ENCODE measurements around the gene EFCAB6. TPM values are rescaled to one million over a fixed set of nuclear protein-coding genes. Genes with fewer than 3 reads are reported as not detected.

Gene EFCAB6
- total RNA-seq, 6 experiments from 2014 or later, result 0.29 to 1.5 (median 0.93) TPM

DNA sequence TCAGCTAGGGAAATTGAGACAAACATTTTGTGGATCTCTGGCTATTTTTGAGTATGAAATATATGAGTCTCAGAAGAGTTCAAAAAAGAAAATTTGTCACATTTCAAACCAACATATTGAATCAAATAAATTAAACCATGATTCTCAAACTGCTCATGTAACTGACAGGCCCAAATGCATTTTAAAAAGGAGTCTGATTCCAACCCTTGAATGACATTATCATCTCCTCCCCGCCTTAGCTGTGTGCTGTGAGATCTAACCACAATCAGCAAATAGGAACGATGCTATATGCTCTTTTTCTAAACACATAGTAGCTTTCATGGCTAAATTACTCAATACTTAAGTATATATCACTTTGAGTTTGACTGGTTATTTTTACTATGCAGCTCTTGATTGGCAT, 57.1 kb downstream of the EFCAB6 start:
- no peak for ATAC-seq
- Histone ChIP-seq H3K4me1 (no peaks in the 10 kb centered on the region), H3K4me3 (no peak overlapping the region), H3K36me3 (no peaks in the 10 kb centered on the region), H3K9me3 (no peaks in the 10 kb centered on the region), H3K27me3 (no peaks in the 10 kb centered on the region), H3K27ac (no peak overlapping the region)
- 54% methylated on average over 2 of the region's 2 CpGs for WGBS (ENCODE audit: insufficient coverage, low coverage, low lambda C conversion rate, missing lambda C conversion rate)
- intact Hi-C loops (cut with DNase I), result no loop called here
- DNase-seq, result no peak
- no peak for TF ChIP-seq POLR2A (IDR thresholded peaks at IDR 0.05)
- TF ChIP-seq, protein P1, sequence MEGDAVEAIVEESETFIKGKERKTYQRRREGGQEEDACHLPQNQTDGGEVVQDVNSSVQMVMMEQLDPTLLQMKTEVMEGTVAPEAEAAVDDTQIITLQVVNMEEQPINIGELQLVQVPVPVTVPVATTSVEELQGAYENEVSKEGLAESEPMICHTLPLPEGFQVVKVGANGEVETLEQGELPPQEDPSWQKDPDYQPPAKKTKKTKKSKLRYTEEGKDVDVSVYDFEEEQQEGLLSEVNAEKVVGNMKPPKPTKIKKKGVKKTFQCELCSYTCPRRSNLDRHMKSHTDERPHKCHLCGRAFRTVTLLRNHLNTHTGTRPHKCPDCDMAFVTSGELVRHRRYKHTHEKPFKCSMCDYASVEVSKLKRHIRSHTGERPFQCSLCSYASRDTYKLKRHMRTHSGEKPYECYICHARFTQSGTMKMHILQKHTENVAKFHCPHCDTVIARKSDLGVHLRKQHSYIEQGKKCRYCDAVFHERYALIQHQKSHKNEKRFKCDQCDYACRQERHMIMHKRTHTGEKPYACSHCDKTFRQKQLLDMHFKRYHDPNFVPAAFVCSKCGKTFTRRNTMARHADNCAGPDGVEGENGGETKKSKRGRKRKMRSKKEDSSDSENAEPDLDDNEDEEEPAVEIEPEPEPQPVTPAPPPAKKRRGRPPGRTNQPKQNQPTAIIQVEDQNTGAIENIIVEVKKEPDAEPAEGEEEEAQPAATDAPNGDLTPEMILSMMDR (IDR thresholded peaks at IDR 0.05), result no peak

DNA sequence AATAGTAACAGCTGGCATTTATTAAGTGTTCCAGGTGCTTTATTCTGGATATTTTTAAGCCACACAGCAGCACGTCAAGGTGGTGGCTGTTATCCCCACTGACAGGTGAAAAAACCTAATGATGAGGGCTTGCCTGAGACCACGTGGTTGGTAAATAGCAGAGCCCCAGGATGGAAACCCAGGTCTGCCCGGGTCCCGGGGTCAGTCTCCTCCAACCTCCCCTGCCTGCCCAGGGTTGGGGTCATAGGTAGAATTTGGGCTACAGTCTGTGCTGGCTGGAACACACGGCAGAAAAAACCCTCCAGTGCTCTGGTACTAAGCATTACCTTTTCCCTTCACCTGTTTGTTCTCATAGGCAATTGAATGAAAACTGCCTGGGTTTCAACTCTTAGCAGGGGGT, 57.9 kb downstream of the EFCAB6 start:
- WGBS (ENCODE audit: insufficient coverage, low coverage, low lambda C conversion rate, missing lambda C conversion rate), result 67% methylated on average over 1 of the region's 5 CpGs
- no peaks in the 10 kb centered on the region for H3K36me3 ChIP-seq

DNA sequence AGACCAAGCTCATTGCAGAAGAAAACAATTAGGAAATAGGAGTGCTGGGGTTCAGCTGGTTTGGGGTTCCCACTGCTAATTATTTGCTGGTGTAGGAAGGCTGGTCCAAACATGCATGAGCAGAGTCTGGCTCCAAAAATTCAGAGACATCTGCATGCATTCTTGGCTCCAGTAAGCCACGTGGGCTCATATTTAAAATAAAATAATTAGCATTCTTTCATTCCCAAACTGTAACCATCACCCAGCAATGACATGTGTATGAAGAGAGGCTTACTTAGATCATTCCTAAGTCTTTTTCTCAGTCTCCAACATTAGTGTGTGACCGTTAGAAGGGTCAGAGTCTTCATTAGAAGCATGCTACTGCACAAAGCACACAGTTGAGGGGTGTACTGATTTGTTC, 58.4 kb downstream of the EFCAB6 start:
- Histone ChIP-seq H3K9me3 (no peaks in the 10 kb centered on the region), H3K4me1 (no peaks in the 10 kb centered on the region), H3K4me3 (no peak overlapping the region), H3K36me3 (no peaks in the 10 kb centered on the region), H3K27ac (no peak overlapping the region), H3K27me3 (no peaks in the 10 kb centered on the region)
- TF ChIP-seq, protein P1 (IDR thresholded peaks at IDR 0.05), result no peak
- no peak for TF ChIP-seq POLR2A (IDR thresholded peaks at IDR 0.05)
- no peak for DNase-seq
- intact Hi-C loops (cut with DNase I), result no loop called here
- no peak for ATAC-seq
- WGBS (ENCODE audit: insufficient coverage, low coverage, low lambda C conversion rate, missing lambda C conversion rate), result 63% methylated on average over 2 of the region's 2 CpGs

More for the DNA sequence above, 57.9 kb downstream of the EFCAB6 start:
- no peak overlapping the region for H3K4me3 ChIP-seq
- DNase-seq, result no peak
- no peaks in the 10 kb centered on the region for H3K9me3 ChIP-seq
- ATAC-seq, result no peak
- H3K4me1 ChIP-seq, result no peaks in the 10 kb centered on the region
- TF ChIP-seq, protein P1 (IDR thresholded peaks at IDR 0.05), result no peak
- no peak for TF ChIP-seq POLR2A (IDR thresholded peaks at IDR 0.05)
- no peak overlapping the region for H3K27ac ChIP-seq
- intact Hi-C loops (cut with DNase I), result no loop called here
- no peaks in the 10 kb centered on the region for H3K27me3 ChIP-seq

DNA sequence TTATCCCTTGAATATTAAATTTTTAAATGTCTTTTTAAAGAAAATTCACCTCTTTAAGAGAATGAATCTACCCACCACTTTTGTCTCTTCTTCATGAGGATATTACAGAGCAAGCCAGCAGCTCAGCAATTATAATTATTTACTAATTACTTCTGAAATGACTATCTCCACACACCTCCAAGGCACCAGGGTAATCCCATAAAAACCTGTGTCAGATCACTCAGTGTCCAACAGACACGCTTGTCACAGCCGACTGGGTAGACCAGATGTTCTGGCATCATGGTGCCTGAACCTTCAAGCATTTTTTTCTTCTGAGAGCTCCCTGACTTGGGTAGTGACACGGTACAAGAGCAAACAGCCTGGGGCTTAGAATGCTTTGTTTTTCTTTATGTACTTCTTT, 61.4 kb downstream of the EFCAB6 start:
- H3K4me3 ChIP-seq, result no peak overlapping the region
- no peak overlapping the region for H3K27ac ChIP-seq
- no peak for TF ChIP-seq POLR2A (IDR thresholded peaks at IDR 0.05)
- TF ChIP-seq, protein P1 (IDR thresholded peaks at IDR 0.05), result no peak
- H3K9me3 ChIP-seq, result no peaks in the 10 kb centered on the region
- no peaks in the 10 kb centered on the region for H3K4me1 ChIP-seq
- H3K36me3 ChIP-seq, result no peaks in the 10 kb centered on the region
- ATAC-seq (no peak), DNase-seq (no peak)
- H3K27me3 ChIP-seq, result no peaks in the 10 kb centered on the region
- WGBS (ENCODE audit: insufficient coverage, low coverage, low lambda C conversion rate, missing lambda C conversion rate), result 84% methylated on average over 3 of the region's 3 CpGs
- intact Hi-C loops (cut with DNase I), result no loop called here

DNA sequence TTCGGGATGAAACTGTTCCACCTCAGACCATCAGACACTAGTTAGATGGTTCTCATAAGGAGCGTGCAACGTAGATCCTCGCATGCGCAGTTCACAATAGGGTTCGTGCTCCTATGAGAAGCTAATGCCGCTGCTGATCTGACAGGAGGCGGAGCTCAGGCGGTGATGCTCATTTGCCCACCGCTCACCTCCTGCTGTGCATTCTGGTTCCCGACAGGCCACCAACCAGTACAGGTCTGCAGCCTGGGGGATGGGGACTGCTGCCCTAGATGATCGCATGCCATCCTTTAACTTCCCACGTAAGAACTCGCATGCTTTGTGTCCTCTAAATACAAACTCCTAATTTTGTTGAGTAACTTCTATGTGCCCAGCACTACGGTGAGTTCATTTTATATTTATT, 62.6 kb downstream of the EFCAB6 start:
- H3K4me1 ChIP-seq, result no peaks in the 10 kb centered on the region
- TF ChIP-seq POLR2A (IDR thresholded peaks at IDR 0.05), result no peak
- TF ChIP-seq, protein P1 (IDR thresholded peaks at IDR 0.05), result no peak
- no peaks in the 10 kb centered on the region for H3K36me3 ChIP-seq
- WGBS (ENCODE audit: insufficient coverage, low coverage, low lambda C conversion rate, missing lambda C conversion rate), result 77% methylated on average over 6 of the region's 15 CpGs
- H3K4me3 ChIP-seq, result no peak overlapping the region
- DNase-seq, result no peak
- H3K9me3 ChIP-seq, result no peaks in the 10 kb centered on the region
- intact Hi-C loops (cut with DNase I), result no loop called here
- H3K27me3 ChIP-seq, result no peaks in the 10 kb centered on the region
- no peak overlapping the region for H3K27ac ChIP-seq
- no peak for ATAC-seq

Measured in right lobe of liver (tissue), 6 donors.